HG03378 (cell line): ENCODE data around the gene EBF3.

Source experiments
- ATAC-seq: cut with Tn5 transposase; IDR thresholded peaks from one replicate; pipeline ENCODE4 v1.9.1; 2021; ENCODE audit warnings: mild to moderate bottlenecking, moderate library complexity; ENCODE audit not compliant: unreplicated experiment

The EBF3 gene

GRCh38 chr10:129893104-129894089 is 70.7 kb downstream of the EBF3 start:
- ATAC-seq = no peak

- no peak for ATAC-seq
These were observed 71.5 kb downstream of the EBF3 start for GRCh38 chr10:129892548-129893052.

- no peak for ATAC-seq
These were observed 72.3 kb downstream of the EBF3 start for GRCh38 chr10:129891806-129892205.

GRCh38 chr10:129890170-129890569 is 73.9 kb downstream of the EBF3 start:
- no peak for ATAC-seq

GRCh38 chr10:129888784-129889616 is 75.1 kb downstream of the EBF3 start:
- no peak for ATAC-seq

- ATAC-seq = no peak
These were observed 75.9 kb downstream of the EBF3 start for GRCh38 chr10:129887986-129888783.

- ATAC-seq = no peak
These were observed 76.6 kb downstream of the EBF3 start for GRCh38 chr10:129887381-129887905.

- ATAC-seq = no peak
These were observed 77.8 kb downstream of the EBF3 start for GRCh38 chr10:129886263-129886662.

- ATAC-seq = no peak
These were observed 78.5 kb downstream of the EBF3 start for GRCh38 chr10:129885526-129885925.

- ATAC-seq = no peak
These were observed 79.5 kb downstream of the EBF3 start for GRCh38 chr10:129884398-129885078.

GRCh38 chr10:129883626-129884397 is 80.3 kb downstream of the EBF3 start:
- ATAC-seq = no peak

- ATAC-seq = no peak
These were observed 81.0 kb downstream of the EBF3 start for GRCh38 chr10:129883029-129883428.

- no peak for ATAC-seq
These were observed 81.6 kb downstream of the EBF3 start for GRCh38 chr10:129882291-129883010.

GRCh38 chr10:129881641-129882040 is 82.4 kb downstream of the EBF3 start:
- ATAC-seq = no peak

GRCh38 chr10:129880191-129880870 is 83.7 kb downstream of the EBF3 start:
- ATAC-seq = no peak

GRCh38 chr10:129879655-129880054 is 84.4 kb downstream of the EBF3 start:
- ATAC-seq = no peak

- no peak for ATAC-seq
These were observed 85.2 kb downstream of the EBF3 start for GRCh38 chr10:129878835-129879234.
